GM12878 (cell line): ENCODE results near the gene BRAT1. TPM values are rescaled to one million over a fixed set of nuclear protein-coding genes. Genes with fewer than 3 reads are reported as not detected.

Experiments
- ASH2L ChIP-seq: fragments of 300-600, 200-600 bp; sonication (generic); IDR thresholded peaks from 2 replicates; pipeline ENCODE4 v1.6.1; 2017; ENCODE audit warnings: low read depth, mild to moderate bottlenecking, borderline replicate concordance
- BCL11A ChIP-seq: IDR thresholded peaks from 2 replicates; pipeline ENCODE4 v1.6.1; 2011; ENCODE audit warnings: low read depth, low read length
- HDGF ChIP-seq: fragments of 450-650 bp; IDR thresholded peaks from 2 replicates; pipeline ENCODE4 v1.6.1; 2016; ENCODE audit warnings: antibody characterized with exemption
- NFYA ChIP-seq: IDR thresholded peaks from 2 replicates; pipeline ENCODE4 v1.6.1; 2011; ENCODE audit warnings: low read depth, mild to moderate bottlenecking, low read length, improper control_type of control experiment, borderline replicate concordance
- RB1 ChIP-seq: fragments of 450-650 bp; formaldehyde crosslinking; IDR thresholded peaks from 2 replicates; pipeline ENCODE4 v1.6.1; 2017; ENCODE audit warnings: mild to moderate bottlenecking, borderline replicate concordance
- SP1 ChIP-seq: IDR thresholded peaks from one replicate; pipeline ENCODE4 v1.6.1; 2011; ENCODE audit warnings: low read depth, low read length
- SUZ12 ChIP-seq: fragments of 200-600 bp; sonication (generic); IDR thresholded peaks from one replicate; pipeline ENCODE4 v1.6.1; 2018; ENCODE audit warnings: antibody characterized with exemption, mild to moderate bottlenecking; ENCODE audit not compliant: unreplicated experiment
- TCF3 ChIP-seq: IDR thresholded peaks from 2 replicates; pipeline ENCODE4 v1.6.1; 2012; ENCODE audit warnings: low read depth, mild to moderate bottlenecking, low read length, borderline replicate concordance; ENCODE audit not compliant: insufficient read depth
- ZNF384 ChIP-seq: IDR thresholded peaks from 2 replicates; pipeline ENCODE4 v1.6.1; 2012; ENCODE audit warnings: low read depth, mild to moderate bottlenecking, low read length, improper control_type of control experiment, borderline replicate concordance
- polyA plus RNA-seq, 11 experiments: library from polyadenylated mRNA; depleted of rRNA in 4 of 11; unstranded in 6 of 11; stranded (reverse) in 5 of 11; fragments of >200 nt; fragmentation: Nextera tagmentation in 4 of 11; fragmentation: Illumina TruSeq in 1 of 11; extraction: Ambion mirVana in 4 of 11; extraction: Trizol in 1 of 11; gene quantifications; 1 replicate in 1 of 11; 2 replicates in 10 of 11; pipeline versions ENCODE4 v1.2.1 to v1.2.3, GENCODE V29; 2011 to 2016; ENCODE audit warnings: inconsistent platforms in 2 of 11, missing spikeins in 2 of 11, low read depth in 1 of 11
- total RNA-seq, 4 experiments: library from RNA; depleted of rRNA in 3 of 4; stranded (reverse); fragments of >200 nt in 3 of 4; fragmentation: Illumina TruSeq in 1 of 4; extraction: Trizol in 1 of 4; gene quantifications; 2 replicates each; pipeline versions ENCODE4 v1.2.1 to v1.2.3, GENCODE V29; 2013 to 2021
- TF ChIP-seq, protein P1 (sequence below): fragments of 450-650 bp; IDR thresholded peaks from 2 replicates; pipeline ENCODE4 v1.6.1; 2017; ENCODE audit warnings: mild to moderate bottlenecking, moderate library complexity
- TF ChIP-seq, protein P2 (sequence below): IDR thresholded peaks from 2 replicates; pipeline ENCODE4 v1.6.1; 2011; ENCODE audit warnings: low read depth, mild to moderate bottlenecking, low read length, moderate library complexity, borderline replicate concordance; ENCODE audit errors: extremely low read depth
- TF ChIP-seq, protein P3 (sequence below), 3 experiments: IDR thresholded peaks in 2 of 3; conservative IDR thresholded peaks in 1 of 3; 2 replicates each; pipeline ENCODE4 v1.5.1; 2011; ENCODE audit warnings: low read depth in 3 of 3, low read length in 3 of 3, mild to moderate bottlenecking in 3 of 3, control low read depth in 2 of 3, moderate library complexity in 2 of 3, inconsistent platforms in 1 of 3, mixed read lengths in 1 of 3; ENCODE audit not compliant: control insufficient read depth in 2 of 3, insufficient read depth in 1 of 3; ENCODE audit errors: extremely low read depth in 1 of 3
- TF ChIP-seq, protein P4 (sequence below): fragments of 450-650 bp; IDR thresholded peaks from 2 replicates; pipeline ENCODE4 v1.6.1; 2017; ENCODE audit warnings: borderline replicate concordance
- TF ChIP-seq, protein P5 (sequence below): fragments of 450-650 bp; IDR thresholded peaks from 2 replicates; pipeline ENCODE4 v1.6.1; 2014; ENCODE audit warnings: mild to moderate bottlenecking
- TF ChIP-seq, protein P6 (sequence below): IDR thresholded peaks from 2 replicates; pipeline ENCODE4 v1.6.1; 2012; ENCODE audit warnings: low read length, inconsistent platforms
- TF ChIP-seq, protein P7 (sequence below): IDR thresholded peaks from 2 replicates; pipeline ENCODE4 v1.6.1; 2011; ENCODE audit warnings: mild to moderate bottlenecking, low read depth, low read length, moderate library complexity; ENCODE audit not compliant: insufficient replicate concordance

The BRAT1 gene
- total and polyA plus RNA-seq, 10 of the 15 experiments (the other 5 are each of a cell fraction or from before 2014, with no cell fraction given), result 0.13 to 53.3 (median 16.0) TPM

DNA sequence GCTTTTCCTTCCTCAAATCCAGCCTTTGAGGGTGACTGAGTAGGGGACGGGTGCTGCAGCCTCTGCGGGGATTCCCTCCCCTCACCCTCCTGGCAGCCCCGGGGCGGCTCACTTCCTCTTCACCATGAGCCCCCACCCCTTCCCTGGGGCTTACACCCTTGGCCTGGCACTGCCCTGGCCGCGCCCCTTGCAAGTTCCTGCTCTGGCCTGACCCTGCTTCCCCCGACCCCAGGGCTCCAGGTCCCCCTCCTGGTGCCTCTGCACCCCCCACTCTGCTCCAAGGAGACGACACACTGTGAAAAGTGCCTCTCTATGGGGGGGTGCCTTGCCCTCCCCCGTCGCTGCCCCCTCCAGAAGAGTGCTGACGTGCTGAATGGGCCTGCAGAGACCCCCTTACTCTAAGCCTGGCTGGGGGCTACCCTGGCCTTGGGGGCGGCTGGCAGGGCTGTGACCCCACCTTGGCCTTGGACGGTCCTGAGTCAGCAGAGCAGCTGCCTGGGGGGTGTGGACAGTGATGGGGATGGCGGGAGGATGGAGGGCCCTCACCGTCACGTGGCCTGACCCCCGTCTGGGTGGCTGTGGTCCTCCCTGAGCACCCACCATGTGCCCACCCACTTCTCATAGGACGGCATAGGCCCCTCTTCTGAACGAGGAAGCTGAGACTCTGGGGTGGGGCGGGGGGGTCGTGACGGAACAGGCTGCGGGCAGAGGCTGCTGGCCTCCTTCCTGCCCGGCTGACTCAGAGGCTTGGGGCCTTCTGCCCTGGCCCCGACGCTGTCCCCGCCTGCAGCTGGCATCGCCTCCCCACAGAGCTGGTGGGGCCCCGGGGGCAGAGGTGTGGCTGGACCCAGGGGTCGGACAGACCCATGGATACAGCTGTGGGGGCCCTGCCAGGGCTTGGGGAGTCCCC is 25.9 kb downstream of the BRAT1 start (continued):
- TF ChIP-seq, protein P1, sequence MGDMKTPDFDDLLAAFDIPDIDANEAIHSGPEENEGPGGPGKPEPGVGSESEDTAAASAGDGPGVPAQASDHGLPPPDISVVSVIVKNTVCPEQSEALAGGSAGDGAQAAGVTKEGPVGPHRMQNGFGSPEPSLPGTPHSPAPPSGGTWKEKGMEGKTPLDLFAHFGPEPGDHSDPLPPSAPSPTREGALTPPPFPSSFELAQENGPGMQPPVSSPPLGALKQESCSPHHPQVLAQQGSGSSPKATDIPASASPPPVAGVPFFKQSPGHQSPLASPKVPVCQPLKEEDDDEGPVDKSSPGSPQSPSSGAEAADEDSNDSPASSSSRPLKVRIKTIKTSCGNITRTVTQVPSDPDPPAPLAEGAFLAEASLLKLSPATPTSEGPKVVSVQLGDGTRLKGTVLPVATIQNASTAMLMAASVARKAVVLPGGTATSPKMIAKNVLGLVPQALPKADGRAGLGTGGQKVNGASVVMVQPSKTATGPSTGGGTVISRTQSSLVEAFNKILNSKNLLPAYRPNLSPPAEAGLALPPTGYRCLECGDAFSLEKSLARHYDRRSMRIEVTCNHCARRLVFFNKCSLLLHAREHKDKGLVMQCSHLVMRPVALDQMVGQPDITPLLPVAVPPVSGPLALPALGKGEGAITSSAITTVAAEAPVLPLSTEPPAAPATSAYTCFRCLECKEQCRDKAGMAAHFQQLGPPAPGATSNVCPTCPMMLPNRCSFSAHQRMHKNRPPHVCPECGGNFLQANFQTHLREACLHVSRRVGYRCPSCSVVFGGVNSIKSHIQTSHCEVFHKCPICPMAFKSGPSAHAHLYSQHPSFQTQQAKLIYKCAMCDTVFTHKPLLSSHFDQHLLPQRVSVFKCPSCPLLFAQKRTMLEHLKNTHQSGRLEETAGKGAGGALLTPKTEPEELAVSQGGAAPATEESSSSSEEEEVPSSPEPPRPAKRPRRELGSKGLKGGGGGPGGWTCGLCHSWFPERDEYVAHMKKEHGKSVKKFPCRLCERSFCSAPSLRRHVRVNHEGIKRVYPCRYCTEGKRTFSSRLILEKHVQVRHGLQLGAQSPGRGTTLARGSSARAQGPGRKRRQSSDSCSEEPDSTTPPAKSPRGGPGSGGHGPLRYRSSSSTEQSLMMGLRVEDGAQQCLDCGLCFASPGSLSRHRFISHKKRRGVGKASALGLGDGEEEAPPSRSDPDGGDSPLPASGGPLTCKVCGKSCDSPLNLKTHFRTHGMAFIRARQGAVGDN, result 0 out of 2 replicates have a peak, but pooled peaks have one; percentile 14
- TF ChIP-seq ASH2L (no peak), RB1 (no peak), BCL11A (no peak), ZNF384 (no peak), HDGF (no peak; the same call in 1 of the 2 replicates), NFYA (no peak), TCF3 (no peak), SP1 (no peak), SUZ12 (no peak)
- TF ChIP-seq, protein P2, sequence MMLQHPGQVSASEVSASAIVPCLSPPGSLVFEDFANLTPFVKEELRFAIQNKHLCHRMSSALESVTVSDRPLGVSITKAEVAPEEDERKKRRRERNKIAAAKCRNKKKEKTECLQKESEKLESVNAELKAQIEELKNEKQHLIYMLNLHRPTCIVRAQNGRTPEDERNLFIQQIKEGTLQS, result no peak
- TF ChIP-seq, protein P3, sequence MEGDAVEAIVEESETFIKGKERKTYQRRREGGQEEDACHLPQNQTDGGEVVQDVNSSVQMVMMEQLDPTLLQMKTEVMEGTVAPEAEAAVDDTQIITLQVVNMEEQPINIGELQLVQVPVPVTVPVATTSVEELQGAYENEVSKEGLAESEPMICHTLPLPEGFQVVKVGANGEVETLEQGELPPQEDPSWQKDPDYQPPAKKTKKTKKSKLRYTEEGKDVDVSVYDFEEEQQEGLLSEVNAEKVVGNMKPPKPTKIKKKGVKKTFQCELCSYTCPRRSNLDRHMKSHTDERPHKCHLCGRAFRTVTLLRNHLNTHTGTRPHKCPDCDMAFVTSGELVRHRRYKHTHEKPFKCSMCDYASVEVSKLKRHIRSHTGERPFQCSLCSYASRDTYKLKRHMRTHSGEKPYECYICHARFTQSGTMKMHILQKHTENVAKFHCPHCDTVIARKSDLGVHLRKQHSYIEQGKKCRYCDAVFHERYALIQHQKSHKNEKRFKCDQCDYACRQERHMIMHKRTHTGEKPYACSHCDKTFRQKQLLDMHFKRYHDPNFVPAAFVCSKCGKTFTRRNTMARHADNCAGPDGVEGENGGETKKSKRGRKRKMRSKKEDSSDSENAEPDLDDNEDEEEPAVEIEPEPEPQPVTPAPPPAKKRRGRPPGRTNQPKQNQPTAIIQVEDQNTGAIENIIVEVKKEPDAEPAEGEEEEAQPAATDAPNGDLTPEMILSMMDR (IDR thresholded peaks at IDR 0.05 in 2 of 3, conservative IDR thresholded peaks at IDR 0.05 in 1 of 3; ENCODE audit: control insufficient read depth in 2 of 3, extremely low read depth in 1 of 3, insufficient read depth in 1 of 3, low read depth in 3 of 3, low read length in 3 of 3), result no peak
- TF ChIP-seq, protein P4, sequence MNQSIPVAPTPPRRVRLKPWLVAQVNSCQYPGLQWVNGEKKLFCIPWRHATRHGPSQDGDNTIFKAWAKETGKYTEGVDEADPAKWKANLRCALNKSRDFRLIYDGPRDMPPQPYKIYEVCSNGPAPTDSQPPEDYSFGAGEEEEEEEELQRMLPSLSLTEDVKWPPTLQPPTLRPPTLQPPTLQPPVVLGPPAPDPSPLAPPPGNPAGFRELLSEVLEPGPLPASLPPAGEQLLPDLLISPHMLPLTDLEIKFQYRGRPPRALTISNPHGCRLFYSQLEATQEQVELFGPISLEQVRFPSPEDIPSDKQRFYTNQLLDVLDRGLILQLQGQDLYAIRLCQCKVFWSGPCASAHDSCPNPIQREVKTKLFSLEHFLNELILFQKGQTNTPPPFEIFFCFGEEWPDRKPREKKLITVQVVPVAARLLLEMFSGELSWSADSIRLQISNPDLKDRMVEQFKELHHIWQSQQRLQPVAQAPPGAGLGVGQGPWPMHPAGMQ, result no peak
- TF ChIP-seq, protein P5, sequence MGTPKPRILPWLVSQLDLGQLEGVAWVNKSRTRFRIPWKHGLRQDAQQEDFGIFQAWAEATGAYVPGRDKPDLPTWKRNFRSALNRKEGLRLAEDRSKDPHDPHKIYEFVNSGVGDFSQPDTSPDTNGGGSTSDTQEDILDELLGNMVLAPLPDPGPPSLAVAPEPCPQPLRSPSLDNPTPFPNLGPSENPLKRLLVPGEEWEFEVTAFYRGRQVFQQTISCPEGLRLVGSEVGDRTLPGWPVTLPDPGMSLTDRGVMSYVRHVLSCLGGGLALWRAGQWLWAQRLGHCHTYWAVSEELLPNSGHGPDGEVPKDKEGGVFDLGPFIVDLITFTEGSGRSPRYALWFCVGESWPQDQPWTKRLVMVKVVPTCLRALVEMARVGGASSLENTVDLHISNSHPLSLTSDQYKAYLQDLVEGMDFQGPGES, result no peak
- TF ChIP-seq, protein P6, sequence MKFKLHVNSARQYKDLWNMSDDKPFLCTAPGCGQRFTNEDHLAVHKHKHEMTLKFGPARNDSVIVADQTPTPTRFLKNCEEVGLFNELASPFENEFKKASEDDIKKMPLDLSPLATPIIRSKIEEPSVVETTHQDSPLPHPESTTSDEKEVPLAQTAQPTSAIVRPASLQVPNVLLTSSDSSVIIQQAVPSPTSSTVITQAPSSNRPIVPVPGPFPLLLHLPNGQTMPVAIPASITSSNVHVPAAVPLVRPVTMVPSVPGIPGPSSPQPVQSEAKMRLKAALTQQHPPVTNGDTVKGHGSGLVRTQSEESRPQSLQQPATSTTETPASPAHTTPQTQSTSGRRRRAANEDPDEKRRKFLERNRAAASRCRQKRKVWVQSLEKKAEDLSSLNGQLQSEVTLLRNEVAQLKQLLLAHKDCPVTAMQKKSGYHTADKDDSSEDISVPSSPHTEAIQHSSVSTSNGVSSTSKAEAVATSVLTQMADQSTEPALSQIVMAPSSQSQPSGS, result no peak
- TF ChIP-seq, protein P7, sequence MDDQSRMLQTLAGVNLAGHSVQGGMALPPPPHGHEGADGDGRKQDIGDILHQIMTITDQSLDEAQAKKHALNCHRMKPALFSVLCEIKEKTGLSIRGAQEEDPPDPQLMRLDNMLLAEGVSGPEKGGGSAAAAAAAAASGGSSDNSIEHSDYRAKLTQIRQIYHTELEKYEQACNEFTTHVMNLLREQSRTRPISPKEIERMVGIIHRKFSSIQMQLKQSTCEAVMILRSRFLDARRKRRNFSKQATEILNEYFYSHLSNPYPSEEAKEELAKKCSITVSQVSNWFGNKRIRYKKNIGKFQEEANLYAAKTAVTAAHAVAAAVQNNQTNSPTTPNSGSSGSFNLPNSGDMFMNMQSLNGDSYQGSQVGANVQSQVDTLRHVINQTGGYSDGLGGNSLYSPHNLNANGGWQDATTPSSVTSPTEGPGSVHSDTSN, result no peak
